ENCODE results near the gene FBXL7.

The FBXL7 gene

DNA sequence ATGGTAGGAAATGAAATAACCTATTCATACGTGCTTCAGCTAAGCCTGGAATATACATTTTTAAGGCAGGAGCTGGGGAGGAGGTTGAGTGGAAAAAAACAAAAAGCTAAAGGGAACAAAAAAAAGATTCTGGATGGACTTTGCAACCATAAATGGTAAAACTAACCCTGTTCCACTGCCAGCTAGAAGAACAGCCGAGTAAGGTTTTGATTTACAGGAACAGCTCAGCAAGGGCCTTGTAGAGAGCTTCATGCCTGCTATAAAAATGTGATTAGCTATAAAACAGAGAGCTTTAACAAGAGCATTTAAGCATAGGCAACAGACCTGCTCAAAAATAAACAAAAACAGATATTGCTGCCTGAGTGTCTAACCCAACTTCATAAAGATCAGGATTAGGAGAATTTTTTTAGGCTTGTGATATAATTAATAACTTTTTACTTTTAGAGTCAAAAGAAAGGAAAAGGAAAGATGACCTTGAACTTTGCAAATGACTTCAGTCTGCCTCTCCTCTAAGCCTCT is 194.8 kb downstream of the FBXL7 start:
- TF ChIP-seq EZH2phosphoT487 (IDR thresholded peaks at IDR 0.05; ENCODE audit: borderline replicate concordance): no peak
- TF ChIP-seq CTCF (conservative IDR thresholded peaks at IDR 0.05; ENCODE audit: low read length): no peak
- Histone ChIP-seq H3K9me3 (ENCODE audit: insufficient read depth, low read depth, low read length) (no peaks in the 10 kb centered on the region), H2AFZ (ENCODE audit: low read length) (no peak overlapping the region)

GRCh38 chr5:15695215-15695731 is 195.3 kb downstream of the FBXL7 start:
- Histone ChIP-seq H3K9me2 (replicated peaks; ENCODE audit: low read depth, low read length) (no peaks in the 10 kb centered on the region), H3K27me3 (ENCODE audit: insufficient read depth, low read length, poor library complexity, severe bottlenecking) (no peaks in the 10 kb centered on the region), H3K4me3 (ENCODE audit: low read length, poor library complexity, severe bottlenecking) (no peak overlapping the region), H3K4me2 (ENCODE audit: low read depth, low read length, poor library complexity, severe bottlenecking) (no peak overlapping the region), H2AFZ (ENCODE audit: low read length) (no peak overlapping the region), H3K4me1 (ENCODE audit: insufficient read depth, low read length, poor library complexity, severe bottlenecking) (no peaks in the 10 kb centered on the region), H3K9ac (ENCODE audit: low read depth, low read length, poor library complexity, severe bottlenecking) (no peak overlapping the region), H4K20me1 (ENCODE audit: insufficient read depth, low read length, poor library complexity, severe bottlenecking) (no peaks in the 10 kb centered on the region), H3F3A (ENCODE audit: low read depth) (no peaks in the 10 kb centered on the region), H3K9me3 (ENCODE audit: insufficient read depth, low read depth, low read length) (no peaks in the 10 kb centered on the region), H3K36me3 (ENCODE audit: insufficient read depth, low read length) (no peaks in the 10 kb centered on the region), H3K79me2 (ENCODE audit: insufficient read depth, low read length) (no peaks in the 10 kb centered on the region)
- no peak for TF ChIP-seq EZH2phosphoT487 (IDR thresholded peaks at IDR 0.05; ENCODE audit: borderline replicate concordance)
- no peak for TF ChIP-seq CTCF (conservative IDR thresholded peaks at IDR 0.05; ENCODE audit: low read length)

More for the DNA sequence above, 194.8 kb downstream of the FBXL7 start:
- H3K4me1 ChIP-seq (ENCODE audit: insufficient read depth, low read length, poor library complexity, severe bottlenecking): no peaks in the 10 kb centered on the region
- no peaks in the 10 kb centered on the region for H3K36me3 ChIP-seq (ENCODE audit: insufficient read depth, low read length)
- no peaks in the 10 kb centered on the region for H3K27me3 ChIP-seq (ENCODE audit: insufficient read depth, low read length, poor library complexity, severe bottlenecking)
- H3F3A ChIP-seq (ENCODE audit: low read depth): no peaks in the 10 kb centered on the region
- no peaks in the 10 kb centered on the region for H4K20me1 ChIP-seq (ENCODE audit: insufficient read depth, low read length, poor library complexity, severe bottlenecking)
- H3K9me2 ChIP-seq (replicated peaks; ENCODE audit: low read depth, low read length): no peaks in the 10 kb centered on the region
- H3K79me2 ChIP-seq (ENCODE audit: insufficient read depth, low read length): no peaks in the 10 kb centered on the region
- H3K4me2 ChIP-seq (ENCODE audit: low read depth, low read length, poor library complexity, severe bottlenecking): no peak overlapping the region
- no peak overlapping the region for H3K4me3 ChIP-seq (ENCODE audit: low read length, poor library complexity, severe bottlenecking)
- H3K9ac ChIP-seq (ENCODE audit: low read depth, low read length, poor library complexity, severe bottlenecking): no peak overlapping the region

- H3K9ac ChIP-seq (ENCODE audit: low read depth, low read length, poor library complexity, severe bottlenecking): no peak overlapping the region
- no peak overlapping the region for H3K4me3 ChIP-seq (ENCODE audit: low read length, poor library complexity, severe bottlenecking)
- H4K20me1 ChIP-seq (ENCODE audit: insufficient read depth, low read length, poor library complexity, severe bottlenecking): no peaks in the 10 kb centered on the region
- no peak for TF ChIP-seq EZH2phosphoT487 (IDR thresholded peaks at IDR 0.05; ENCODE audit: borderline replicate concordance)
- no peak for TF ChIP-seq CTCF (conservative IDR thresholded peaks at IDR 0.05; ENCODE audit: low read length)
- no peaks in the 10 kb centered on the region for H3F3A ChIP-seq (ENCODE audit: low read depth)
- no peaks in the 10 kb centered on the region for H3K79me2 ChIP-seq (ENCODE audit: insufficient read depth, low read length)
- no peaks in the 10 kb centered on the region for H3K4me1 ChIP-seq (ENCODE audit: insufficient read depth, low read length, poor library complexity, severe bottlenecking)
- H3K9me3 ChIP-seq (ENCODE audit: insufficient read depth, low read depth, low read length): no peaks in the 10 kb centered on the region
- H3K4me2 ChIP-seq (ENCODE audit: low read depth, low read length, poor library complexity, severe bottlenecking): no peak overlapping the region
- no peak overlapping the region for H2AFZ ChIP-seq (ENCODE audit: low read length)
- no peaks in the 10 kb centered on the region for H3K36me3 ChIP-seq (ENCODE audit: insufficient read depth, low read length)
- H3K27me3 ChIP-seq (ENCODE audit: insufficient read depth, low read length, poor library complexity, severe bottlenecking): no peaks in the 10 kb centered on the region
- H3K9me2 ChIP-seq (replicated peaks; ENCODE audit: low read depth, low read length): no peaks in the 10 kb centered on the region
Observed at GRCh38 chr5:15700373-15700772, 200.4 kb downstream of the FBXL7 start.
